Mesendoderm (in vitro differentiated cells): Measurements from ENCODE around the gene SPATA13.

Experiments used
- DNase-seq: peaks from one replicate; pipeline ENCODE4 v3.0.0; 2013
- H2AK5ac ChIP-seq: 2 replicates; pipeline ENCODE4 v1.6.1; 2013; ENCODE audit warnings: low read length, inconsistent platforms
- H2BK120ac ChIP-seq: 2 replicates; pipeline ENCODE4 v1.6.1; 2013; ENCODE audit warnings: low read depth, mild to moderate bottlenecking, low read length, moderate library complexity, mixed read lengths
- H2BK15ac ChIP-seq: replicated peaks from 2 replicates; pipeline ENCODE4 v1.6.1; 2013; ENCODE audit warnings: low read depth, mild to moderate bottlenecking, moderate library complexity
- H2BK5ac ChIP-seq: 2 replicates; pipeline ENCODE4 v1.6.1; 2013; ENCODE audit warnings: low read length, inconsistent platforms
- H3K18ac ChIP-seq: 2 replicates; pipeline ENCODE4 v1.6.1; 2013; ENCODE audit warnings: mild to moderate bottlenecking, low read length, mixed read lengths
- H3K23ac ChIP-seq: one replicate; pipeline ENCODE4 v1.6.1; 2013; ENCODE audit warnings: low read length
- H3K27ac ChIP-seq: 2 replicates; pipeline ENCODE4 v1.5.1; 2013; ENCODE audit warnings: low read depth, mild to moderate bottlenecking, inconsistent platforms, low read length, moderate library complexity
- H3K27me3 ChIP-seq: 2 replicates; pipeline ENCODE4 v1.6.1; 2013; ENCODE audit warnings: low read length, control low read depth, mild to moderate bottlenecking, inconsistent platforms; ENCODE audit not compliant: insufficient read depth, poor library complexity
- H3K36me3 ChIP-seq: 2 replicates; pipeline ENCODE4 v1.6.1; 2013; ENCODE audit warnings: low read length, inconsistent platforms; ENCODE audit not compliant: control insufficient read depth, insufficient read depth
- H3K4ac ChIP-seq: one replicate; pipeline ENCODE4 v1.6.1; 2013; ENCODE audit warnings: low read depth, mild to moderate bottlenecking, low read length, moderate library complexity
- H3K4me1 ChIP-seq: 2 replicates; pipeline ENCODE4 v1.6.1; 2013; ENCODE audit warnings: low read depth, low read length, inconsistent platforms; ENCODE audit not compliant: control insufficient read depth
- H3K4me2 ChIP-seq: 2 replicates; pipeline ENCODE4 v1.6.1; 2013; ENCODE audit warnings: low read length
- H3K4me3 ChIP-seq: 2 replicates; pipeline ENCODE4 v1.5.1; 2013; ENCODE audit warnings: mild to moderate bottlenecking, low read length
- H3K56ac ChIP-seq: one replicate; pipeline ENCODE4 v1.6.1; 2013; ENCODE audit warnings: low read length
- H3K79me1 ChIP-seq: 2 replicates; pipeline ENCODE4 v1.6.1; 2013; ENCODE audit warnings: low read length, inconsistent platforms
- H3K79me2 ChIP-seq: 2 replicates; pipeline ENCODE4 v1.6.1; 2013; ENCODE audit warnings: mild to moderate bottlenecking, low read length; ENCODE audit not compliant: control insufficient read depth, insufficient read depth
- H3K9ac ChIP-seq: 2 replicates; pipeline ENCODE4 v1.6.1; 2013; ENCODE audit warnings: low read length, inconsistent platforms
- H4K5ac ChIP-seq: one replicate; pipeline ENCODE4 v1.6.1; 2013; ENCODE audit warnings: low read length
- H4K8ac ChIP-seq: one replicate; pipeline ENCODE4 v1.6.1; 2013; ENCODE audit warnings: low read depth, mild to moderate bottlenecking, control low read depth, low read length, moderate library complexity
- WGBS: extraction: QIAGEN DNeasy Blood & Tissue Kit; methylation state at CpG from one replicate; pipeline ENCODE4 v1.1.7; 2013; ENCODE audit warnings: low lambda C conversion rate, missing lambda C conversion rate; ENCODE audit not compliant: insufficient coverage; ENCODE audit errors: extremely low coverage; 5-methylcytosine and 5-hydroxymethylcytosine counted together

The SPATA13 gene

DNA sequence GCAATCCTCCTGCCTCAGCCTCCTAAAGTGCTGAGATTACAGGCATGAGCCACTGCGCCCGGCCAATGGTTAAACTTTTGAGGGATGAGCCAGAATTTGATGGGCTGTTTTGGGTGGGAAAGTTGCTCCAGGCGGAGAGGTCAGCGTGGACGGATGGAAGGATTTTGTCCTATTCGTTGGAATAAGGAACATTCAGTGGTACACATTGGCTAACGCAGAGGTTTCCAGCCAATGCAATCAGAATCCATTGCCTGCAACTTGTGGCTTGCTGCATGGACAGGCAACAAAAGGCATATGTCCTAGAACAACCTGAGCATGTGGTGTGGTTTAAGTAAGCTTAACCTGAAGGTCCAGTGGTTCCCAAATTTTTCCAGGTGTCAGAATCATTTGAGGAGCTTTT is 113.4 kb downstream of the SPATA13 start:
- H3K4me2 ChIP-seq: no peak overlapping the region
- H3K18ac ChIP-seq: no peak overlapping the region
- no peak overlapping the region for H2BK5ac ChIP-seq
- no peaks in the 10 kb centered on the region for H3K27me3 ChIP-seq
- no peak overlapping the region for H3K23ac ChIP-seq
- no peak overlapping the region for H3K4ac ChIP-seq
- no peak overlapping the region for H2AK5ac ChIP-seq
- H4K5ac ChIP-seq: no peak overlapping the region
- H2BK15ac ChIP-seq: no peak overlapping the region
- H3K56ac ChIP-seq: no peak overlapping the region
- H3K4me3 ChIP-seq: no peak overlapping the region
- H3K79me1 ChIP-seq: no peaks in the 10 kb centered on the region
- no peak for DNase-seq
- WGBS: no CpG with 5 or more reads among the region's 7 CpGs
- no peaks in the 10 kb centered on the region for H3K79me2 ChIP-seq
- H3K9ac ChIP-seq: no peak overlapping the region
- peaks cover 5% of the 10 kb centered on the region for H3K4me1 ChIP-seq
- no peak overlapping the region for H3K27ac ChIP-seq
- no peaks in the 10 kb centered on the region for H3K36me3 ChIP-seq
- no peak overlapping the region for H4K8ac ChIP-seq
- no peak overlapping the region for H2BK120ac ChIP-seq

GRCh38 chr13:24274452-24275021 is 114.0 kb downstream of the SPATA13 start:
- H2BK5ac ChIP-seq: no peak overlapping the region
- no peak overlapping the region for H4K5ac ChIP-seq
- H2BK120ac ChIP-seq: no peak overlapping the region
- no CpG with 5 or more reads among the region's 6 CpGs for WGBS
- no peaks in the 10 kb centered on the region for H3K79me2 ChIP-seq
- no peaks in the 10 kb centered on the region for H3K36me3 ChIP-seq
- no peak overlapping the region for H2BK15ac ChIP-seq
- H3K18ac ChIP-seq: no peak overlapping the region
- H3K23ac ChIP-seq: no peak overlapping the region
- no peak overlapping the region for H3K4ac ChIP-seq
- no peaks in the 10 kb centered on the region for H3K79me1 ChIP-seq
- no peak overlapping the region for H4K8ac ChIP-seq
- H3K9ac ChIP-seq: no peak overlapping the region
- peaks cover 5% of the 10 kb centered on the region for H3K4me1 ChIP-seq
- no peak overlapping the region for H2AK5ac ChIP-seq
- DNase-seq: no peak
- H3K4me3 ChIP-seq: no peak overlapping the region
- no peak overlapping the region for H3K4me2 ChIP-seq
- no peak overlapping the region for H3K56ac ChIP-seq
- no peak overlapping the region for H3K27ac ChIP-seq
- no peaks in the 10 kb centered on the region for H3K27me3 ChIP-seq

DNA sequence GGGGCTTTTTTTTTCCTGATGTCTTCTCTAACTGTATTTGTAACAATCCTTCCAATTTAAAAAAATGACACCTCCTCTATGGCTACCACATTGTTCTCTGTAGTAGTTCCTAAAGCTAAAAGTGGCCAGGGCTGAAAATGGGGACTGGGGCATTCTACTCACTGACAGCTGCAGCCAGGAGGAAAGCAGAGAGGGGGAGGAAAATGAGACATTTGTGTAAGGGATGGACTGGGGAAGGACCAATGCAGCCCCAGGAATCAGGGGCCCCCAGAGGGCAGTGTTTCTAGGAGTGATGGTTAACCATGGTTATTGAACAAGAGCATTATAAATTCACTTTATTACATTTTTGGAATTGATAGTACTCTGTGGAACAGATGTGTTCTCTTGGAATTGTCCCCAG is 114.5 kb downstream of the SPATA13 start:
- Histone ChIP-seq H2BK120ac (no peak overlapping the region), H3K79me2 (no peaks in the 10 kb centered on the region), H3K79me1 (no peaks in the 10 kb centered on the region), H3K56ac (no peak overlapping the region), H3K4me1 (peaks cover 5% of the 10 kb centered on the region), H3K23ac (no peak overlapping the region), H2BK15ac (no peak overlapping the region), H3K27ac (no peak overlapping the region), H3K18ac (no peak overlapping the region), H2AK5ac (no peak overlapping the region), H2BK5ac (no peak overlapping the region), H3K4ac (no peak overlapping the region), H3K4me2 (no peak overlapping the region), H4K8ac (no peak overlapping the region), H4K5ac (no peak overlapping the region), H3K36me3 (no peaks in the 10 kb centered on the region), H3K27me3 (no peaks in the 10 kb centered on the region), H3K4me3 (no peak overlapping the region), H3K9ac (no peak overlapping the region)
- no peak for DNase-seq

DNA sequence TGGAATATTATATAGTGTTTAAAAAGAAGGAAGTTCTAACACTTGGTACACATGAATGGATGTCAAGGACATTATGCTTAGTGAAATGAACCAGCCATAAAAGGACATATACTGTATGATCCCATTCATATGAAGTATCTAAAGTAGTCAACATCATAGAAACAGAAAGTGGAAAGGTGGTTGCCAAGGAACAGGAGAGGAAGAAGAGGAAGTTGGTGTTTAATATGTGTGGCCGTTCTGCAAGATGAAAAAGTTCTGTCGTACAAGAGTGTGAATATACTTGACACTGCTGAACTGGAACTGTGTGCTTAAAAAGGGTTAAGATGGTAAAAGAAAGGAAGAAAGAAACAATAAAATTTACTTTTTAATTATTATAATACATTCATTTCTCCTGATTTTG is 115.8 kb downstream of the SPATA13 start:
- no peak overlapping the region for H3K27ac ChIP-seq
- no peaks in the 10 kb centered on the region for H3K79me1 ChIP-seq
- no peak for DNase-seq
- H3K79me2 ChIP-seq: no peaks in the 10 kb centered on the region
- H3K23ac ChIP-seq: no peak overlapping the region
- no peak overlapping the region for H3K18ac ChIP-seq
- no peak overlapping the region for H3K4me3 ChIP-seq
- H3K36me3 ChIP-seq: no peaks in the 10 kb centered on the region
- H3K4me1 ChIP-seq: peaks cover 5% of the 10 kb centered on the region
- no peak overlapping the region for H2BK5ac ChIP-seq
- no CpG with 5 or more reads among the region's 2 CpGs for WGBS
- no peak overlapping the region for H4K8ac ChIP-seq
- no peak overlapping the region for H3K56ac ChIP-seq
- H2BK120ac ChIP-seq: no peak overlapping the region
- no peak overlapping the region for H4K5ac ChIP-seq
- H2AK5ac ChIP-seq: no peak overlapping the region
- no peak overlapping the region for H3K4me2 ChIP-seq
- H3K27me3 ChIP-seq: no peaks in the 10 kb centered on the region
- H3K4ac ChIP-seq: no peak overlapping the region
- H2BK15ac ChIP-seq: no peak overlapping the region
- H3K9ac ChIP-seq: no peak overlapping the region

- DNase-seq: no peak
- Histone ChIP-seq H3K79me2 (no peaks in the 10 kb centered on the region), H2BK15ac (no peak overlapping the region), H3K18ac (no peak overlapping the region), H4K8ac (no peak overlapping the region), H3K27ac (no peak overlapping the region), H3K4ac (no peak overlapping the region), H3K36me3 (no peaks in the 10 kb centered on the region), H3K4me2 (no peak overlapping the region), H3K79me1 (no peaks in the 10 kb centered on the region), H3K4me1 (peaks cover 5% of the 10 kb centered on the region), H2AK5ac (no peak overlapping the region), H2BK5ac (no peak overlapping the region), H3K56ac (no peak overlapping the region), H3K23ac (no peak overlapping the region), H4K5ac (no peak overlapping the region), H2BK120ac (no peak overlapping the region), H3K27me3 (no peaks in the 10 kb centered on the region), H3K4me3 (no peak overlapping the region), H3K9ac (no peak overlapping the region)
- WGBS: no CpG with 5 or more reads among the region's 13 CpGs
These were observed 116.3 kb downstream of the SPATA13 start for GRCh38 chr13:24276861-24277260.

- no peak overlapping the region for H2BK5ac ChIP-seq
- H3K79me1 ChIP-seq: no peaks in the 10 kb centered on the region
- no peaks in the 10 kb centered on the region for H3K79me2 ChIP-seq
- H3K4ac ChIP-seq: no peak overlapping the region
- H4K5ac ChIP-seq: no peak overlapping the region
- no peak overlapping the region for H3K56ac ChIP-seq
- H3K4me3 ChIP-seq: no peak overlapping the region
- no peak overlapping the region for H3K23ac ChIP-seq
- no peak overlapping the region for H3K18ac ChIP-seq
- no peak overlapping the region for H3K4me2 ChIP-seq
- H2BK120ac ChIP-seq: no peak overlapping the region
- H3K27ac ChIP-seq: no peak overlapping the region
- H3K9ac ChIP-seq: no peak overlapping the region
- H3K27me3 ChIP-seq: no peaks in the 10 kb centered on the region
- H2AK5ac ChIP-seq: no peak overlapping the region
- H3K4me1 ChIP-seq: peaks cover 5% of the 10 kb centered on the region
- no peaks in the 10 kb centered on the region for H3K36me3 ChIP-seq
- no peak overlapping the region for H2BK15ac ChIP-seq
- WGBS: no CpG with 5 or more reads among the region's 6 CpGs
- DNase-seq: no peak
- H4K8ac ChIP-seq: no peak overlapping the region
These were observed 117.2 kb downstream of the SPATA13 start for GRCh38 chr13:24277761-24278160.
